NOMO-1 treated with dmso at 0.1 percent for 144 hours (cell line): ENCODE results near the gene LCN6.
"Not testable (repeated sequence)": the region's sequence is repeated elsewhere in the genome, so short reads cannot be mapped to it uniquely, and the experiment has no call there.

Source experiments
- DNase-seq: peaks from one replicate; lab custom pipeline; 2025; ENCODE audit not compliant: unreplicated experiment; lab: John Stamatoyannopoulos, UW

The LCN6 gene

GRCh38 chr9:136784249-136784996, 36.1 kb upstream of the LCN6 start:
- DNase-seq, result no peak

- no peak for DNase-seq
Measured at GRCh38 chr9:136782452-136782851, 34.1 kb upstream of the LCN6 start.

GRCh38 chr9:136779808-136780207, 31.5 kb upstream of the LCN6 start:
- DNase-seq, result no peak

- DNase-seq, result no peak
Measured at GRCh38 chr9:136777359-136777758, 29.0 kb upstream of the LCN6 start.

- no peak for DNase-seq
Measured at GRCh38 chr9:136776947-136777346, 28.6 kb upstream of the LCN6 start.

- DNase-seq, result no peak
Measured at GRCh38 chr9:136775191-136775590, 26.9 kb upstream of the LCN6 start.

- DNase-seq, result no peak
Measured at GRCh38 chr9:136774416-136775045, 26.2 kb upstream of the LCN6 start.

GRCh38 chr9:136773386-136774044, 25.2 kb upstream of the LCN6 start:
- peak; percentile 29 for DNase-seq

- DNase-seq, result no peak
Measured at GRCh38 chr9:136771907-136772415, 23.6 kb upstream of the LCN6 start.

GRCh38 chr9:136769710-136770191, 21.4 kb upstream of the LCN6 start:
- DNase-seq, result no peak

GRCh38 chr9:136766410-136767120, 18.2 kb upstream of the LCN6 start:
- DNase-seq, result not testable (repeated sequence)

- not testable (repeated sequence) for DNase-seq
Measured at GRCh38 chr9:136765745-136766409, 17.6 kb upstream of the LCN6 start.

- DNase-seq, result no peak
Measured at GRCh38 chr9:136765041-136765440, 16.7 kb upstream of the LCN6 start.

GRCh38 chr9:136764301-136764891, 16.1 kb upstream of the LCN6 start, which contains the start of gene LCN15:
Gene LCN15 (minus strand): TSS chr9:136764518. CDS start chr9:136764488, 30 bp downstream.
- DNase-seq, result no peak

- no peak for DNase-seq
Measured at GRCh38 chr9:136763649-136764035, 15.3 kb upstream of the LCN6 start.

- DNase-seq, result no peak
Measured at GRCh38 chr9:136762915-136763648, 14.8 kb upstream of the LCN6 start.

GRCh38 chr9:136762221-136762691, 13.9 kb upstream of the LCN6 start:
- DNase-seq, result no peak

GRCh38 chr9:136761545-136761981, 13.2 kb upstream of the LCN6 start:
- no peak for DNase-seq

GRCh38 chr9:136760834-136761544, 12.7 kb upstream of the LCN6 start:
- DNase-seq, result peak; percentile 66
